Measurements from ENCODE around the gene CWC22.

The CWC22 gene

DNA sequence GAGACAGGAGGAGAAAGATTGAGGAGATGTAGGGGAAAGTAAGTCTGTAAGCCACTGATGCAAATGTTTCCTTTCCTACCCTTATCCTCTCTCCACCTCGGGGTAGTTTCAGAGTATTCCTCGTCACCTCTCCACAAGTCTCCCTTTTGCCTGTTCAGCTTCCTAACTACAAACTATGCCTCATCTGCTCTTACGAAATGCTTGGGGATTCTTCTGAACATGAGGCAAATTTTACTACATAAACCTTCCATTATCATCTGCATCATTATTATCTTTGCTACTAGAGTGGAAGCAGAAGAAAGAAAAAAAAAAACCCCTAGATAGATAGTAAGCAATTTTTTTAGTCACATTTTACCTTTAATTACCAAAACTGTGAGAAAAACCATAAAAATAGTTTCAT is 43.1 kb upstream of the CWC22 start:
- TF ChIP-seq CTCF (IDR thresholded peaks at IDR 0.05; ENCODE audit: low read length), result no peak
- no peak for TF ChIP-seq EZH2 (optimal IDR thresholded peaks at IDR 0.05; ENCODE audit: low read depth, low read length)
- TF ChIP-seq EZH2phosphoT487 (IDR thresholded peaks at IDR 0.05; ENCODE audit: low read length), result no peak
- no peak overlapping the region for H2AFZ ChIP-seq (ENCODE audit: low read length)
- 0 out of 2 replicates have a peak, but pooled peaks cover 4% of the 10 kb centered on the region for H3K4me1 ChIP-seq (ENCODE audit: low read length)
- no peaks in the 10 kb centered on the region for H3K27me3 ChIP-seq (replicated peaks; ENCODE audit: insufficient read depth, low read length)
- H3K9ac ChIP-seq (ENCODE audit: low read length), result no peak overlapping the region
- no peak overlapping the region for H3K4me3 ChIP-seq (ENCODE audit: low read length)
- DNase-seq, result no peak
- H3K79me2 ChIP-seq (ENCODE audit: low read length), result no peaks in the 10 kb centered on the region
- no peak overlapping the region for H3K27ac ChIP-seq (ENCODE audit: low read length)
- H3F3A ChIP-seq (ENCODE audit: insufficient read depth, low read length), result no peaks in the 10 kb centered on the region
- no peaks in the 10 kb centered on the region for H3K9me2 ChIP-seq (replicated peaks; ENCODE audit: insufficient read depth, low read length)
- no peaks in the 10 kb centered on the region for H4K20me1 ChIP-seq (ENCODE audit: insufficient read depth, low read length)
- no peak overlapping the region for H3K4me2 ChIP-seq (ENCODE audit: low read depth, low read length)
- H3K36me3 ChIP-seq (replicated peaks; ENCODE audit: insufficient read depth, low read length), result no peaks in the 10 kb centered on the region
- no peaks in the 10 kb centered on the region for H3K9me3 ChIP-seq (replicated peaks; ENCODE audit: insufficient read depth, low read length)

- 0 out of 2 replicates have a peak, but pooled peaks cover 4% of the 10 kb centered on the region for H3K4me1 ChIP-seq (ENCODE audit: low read length)
- no peak overlapping the region for H3K27ac ChIP-seq (ENCODE audit: low read length)
- no peaks in the 10 kb centered on the region for H3K9me3 ChIP-seq (replicated peaks; ENCODE audit: insufficient read depth, low read length)
- no peaks in the 10 kb centered on the region for H3F3A ChIP-seq (ENCODE audit: insufficient read depth, low read length)
- no peak for DNase-seq
- no peaks in the 10 kb centered on the region for H3K27me3 ChIP-seq (replicated peaks; ENCODE audit: insufficient read depth, low read length)
- no peak overlapping the region for H3K4me3 ChIP-seq (ENCODE audit: low read length)
- H3K9me2 ChIP-seq (replicated peaks; ENCODE audit: insufficient read depth, low read length), result no peaks in the 10 kb centered on the region
- H3K79me2 ChIP-seq (ENCODE audit: low read length), result no peaks in the 10 kb centered on the region
- H3K4me2 ChIP-seq (ENCODE audit: low read depth, low read length), result no peak overlapping the region
- no peak overlapping the region for H2AFZ ChIP-seq (ENCODE audit: low read length)
- H4K20me1 ChIP-seq (ENCODE audit: insufficient read depth, low read length), result no peaks in the 10 kb centered on the region
- H3K36me3 ChIP-seq (replicated peaks; ENCODE audit: insufficient read depth, low read length), result no peaks in the 10 kb centered on the region
- no peak overlapping the region for H3K9ac ChIP-seq (ENCODE audit: low read length)
- TF ChIP-seq EZH2 (optimal IDR thresholded peaks at IDR 0.05; ENCODE audit: low read depth, low read length) (no peak), CTCF (IDR thresholded peaks at IDR 0.05; ENCODE audit: low read length) (no peak)
Observed at GRCh38 chr2:180048251-180048650, 41.2 kb upstream of the CWC22 start.

- no peaks in the 10 kb centered on the region for H3K27me3 ChIP-seq (replicated peaks; ENCODE audit: insufficient read depth, low read length)
- H3K36me3 ChIP-seq (replicated peaks; ENCODE audit: insufficient read depth, low read length), result no peaks in the 10 kb centered on the region
- H3K9me3 ChIP-seq (replicated peaks; ENCODE audit: insufficient read depth, low read length), result no peaks in the 10 kb centered on the region
- 0 out of 2 replicates have a peak, but pooled peaks cover 4% of the 10 kb centered on the region for H3K4me1 ChIP-seq (ENCODE audit: low read length)
- no peak overlapping the region for H3K9ac ChIP-seq (ENCODE audit: low read length)
- H3K4me2 ChIP-seq (ENCODE audit: low read depth, low read length), result no peak overlapping the region
- H3F3A ChIP-seq (ENCODE audit: insufficient read depth, low read length), result no peaks in the 10 kb centered on the region
- no peak overlapping the region for H2AFZ ChIP-seq (ENCODE audit: low read length)
- no peak overlapping the region for H3K4me3 ChIP-seq (ENCODE audit: low read length)
- no peaks in the 10 kb centered on the region for H3K79me2 ChIP-seq (ENCODE audit: low read length)
- no peak for TF ChIP-seq EZH2phosphoT487 (IDR thresholded peaks at IDR 0.05; ENCODE audit: low read length)
- TF ChIP-seq CTCF (IDR thresholded peaks at IDR 0.05; ENCODE audit: low read length), result no peak
- no peak for TF ChIP-seq EZH2 (optimal IDR thresholded peaks at IDR 0.05; ENCODE audit: low read depth, low read length)
- no peak overlapping the region for H3K27ac ChIP-seq (ENCODE audit: low read length)
- no peaks in the 10 kb centered on the region for H3K9me2 ChIP-seq (replicated peaks; ENCODE audit: insufficient read depth, low read length)
- no peaks in the 10 kb centered on the region for H4K20me1 ChIP-seq (ENCODE audit: insufficient read depth, low read length)
- DNase-seq, result no peak
Observed at GRCh38 chr2:180046776-180047175, 39.7 kb upstream of the CWC22 start.

All from MM.1S (cell line).